Measurements from ENCODE around the gene MESP2.

MESP2 gene, protein sequence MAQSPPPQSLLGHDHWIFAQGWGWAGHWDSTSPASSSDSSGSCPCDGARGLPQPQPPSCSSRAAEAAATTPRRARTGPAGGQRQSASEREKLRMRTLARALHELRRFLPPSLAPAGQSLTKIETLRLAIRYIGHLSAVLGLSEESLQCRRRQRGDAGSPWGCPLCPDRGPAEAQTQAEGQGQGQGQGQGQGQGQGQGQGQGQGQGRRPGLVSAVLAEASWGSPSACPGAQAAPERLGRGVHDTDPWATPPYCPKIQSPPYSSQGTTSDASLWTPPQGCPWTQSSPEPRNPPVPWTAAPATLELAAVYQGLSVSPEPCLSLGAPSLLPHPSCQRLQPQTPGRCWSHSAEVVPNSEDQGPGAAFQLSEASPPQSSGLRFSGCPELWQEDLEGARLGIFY

DNA sequence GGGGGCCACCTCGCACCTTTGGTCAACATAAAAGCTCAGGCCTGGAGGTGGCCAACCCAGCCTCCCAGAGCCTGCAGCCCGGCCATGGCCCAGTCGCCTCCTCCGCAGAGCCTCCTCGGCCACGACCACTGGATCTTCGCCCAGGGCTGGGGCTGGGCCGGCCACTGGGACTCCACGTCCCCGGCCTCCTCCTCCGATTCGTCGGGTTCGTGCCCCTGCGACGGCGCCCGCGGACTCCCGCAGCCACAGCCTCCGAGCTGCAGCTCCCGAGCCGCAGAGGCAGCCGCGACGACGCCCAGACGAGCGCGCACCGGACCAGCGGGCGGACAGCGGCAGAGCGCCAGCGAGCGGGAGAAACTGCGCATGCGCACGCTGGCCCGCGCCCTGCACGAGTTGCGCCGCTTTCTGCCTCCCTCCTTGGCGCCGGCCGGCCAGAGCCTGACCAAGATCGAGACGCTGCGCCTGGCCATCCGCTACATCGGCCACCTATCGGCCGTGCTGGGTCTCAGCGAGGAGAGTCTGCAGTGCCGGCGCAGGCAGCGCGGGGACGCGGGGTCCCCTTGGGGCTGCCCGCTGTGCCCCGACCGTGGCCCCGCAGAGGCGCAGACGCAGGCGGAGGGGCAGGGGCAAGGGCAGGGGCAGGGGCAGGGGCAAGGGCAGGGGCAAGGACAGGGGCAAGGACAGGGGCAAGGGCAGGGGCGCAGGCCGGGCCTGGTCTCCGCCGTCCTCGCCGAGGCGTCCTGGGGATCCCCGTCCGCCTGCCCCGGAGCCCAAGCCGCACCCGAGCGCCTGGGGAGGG lies at the start of gene MESP2:
Gene MESP2 (plus strand): TSS at position 59 of the 799 bp plus-strand sequence. CDS start 26 bp downstream, at position 85.
- peak; percentile 52 for DNase-seq

DNA sequence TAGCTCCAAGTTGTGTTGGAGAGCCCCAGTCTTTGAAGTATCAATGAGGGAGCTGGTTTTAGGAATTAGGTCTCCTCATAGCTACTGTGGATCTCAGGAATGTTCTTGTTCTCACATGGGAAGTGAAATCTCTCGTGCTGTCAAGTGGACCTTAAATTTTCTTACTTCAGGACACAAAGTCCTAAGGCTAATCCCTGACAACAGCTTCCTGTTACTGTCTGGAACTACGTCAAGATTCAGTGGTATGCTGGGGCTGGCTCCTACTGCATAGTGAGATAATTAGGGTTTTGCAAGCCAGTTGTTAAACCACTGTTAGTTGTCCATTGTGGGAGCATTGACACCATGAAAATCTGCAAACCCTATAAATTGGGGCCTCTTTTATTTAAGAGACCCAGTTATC lies 47.9 kb upstream of the MESP2 start:
- DNase-seq, result no peak

DNA sequence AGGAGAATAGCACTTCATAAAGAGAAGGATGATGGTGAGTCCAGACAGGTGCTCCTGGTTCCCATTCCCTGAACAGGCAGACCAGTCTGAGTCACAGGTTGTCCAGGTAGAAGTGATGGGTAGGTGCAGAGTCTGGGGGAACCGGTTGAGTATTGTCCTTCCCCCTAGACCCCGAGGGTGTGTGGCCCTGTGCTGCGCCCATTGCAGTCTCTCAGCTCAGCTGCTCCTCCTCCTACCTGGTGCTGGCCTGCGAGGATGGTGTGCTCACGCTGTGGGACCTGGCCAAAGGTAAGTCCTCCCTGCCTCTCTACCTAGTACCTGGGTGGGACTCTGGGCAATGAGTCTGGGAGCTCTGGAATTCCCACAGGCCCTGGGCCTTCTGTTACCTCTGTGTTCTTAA lies 44.9 kb upstream of the MESP2 start:
- no peak for DNase-seq

DNA sequence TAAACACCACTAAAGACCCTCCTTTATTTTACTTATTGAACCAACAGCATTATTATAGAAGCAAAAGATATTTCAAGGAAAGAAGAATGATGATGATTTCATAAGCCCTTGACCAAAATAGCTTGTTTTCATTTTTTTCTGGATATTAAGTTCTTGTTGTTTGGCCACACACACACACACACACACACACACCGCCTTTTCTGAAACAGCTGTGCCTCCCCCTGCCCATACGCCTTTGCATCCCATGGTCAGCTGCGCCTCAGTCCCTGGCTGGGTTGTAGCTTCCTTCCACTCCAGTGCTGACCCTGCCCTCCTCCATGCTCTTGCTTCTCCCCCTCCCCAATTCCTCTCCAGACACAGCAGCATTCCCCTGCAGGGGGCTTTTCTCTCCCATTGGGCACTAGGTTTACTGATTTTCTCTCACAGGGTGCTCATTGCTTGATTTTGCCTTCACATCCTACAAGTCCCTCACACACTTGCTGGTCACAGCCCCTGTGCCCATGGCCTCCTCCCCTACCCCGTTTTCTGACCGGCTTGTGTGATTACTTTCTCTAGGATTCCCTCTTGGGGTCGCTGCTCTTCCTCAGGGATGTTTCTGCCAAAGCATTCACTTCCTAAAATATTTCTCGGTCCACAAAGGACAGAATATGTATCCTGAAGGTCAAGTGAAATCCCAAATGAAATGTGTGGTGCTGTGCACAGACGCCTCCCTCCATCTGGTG lies 43.5 kb upstream of the MESP2 start:
- no peak for DNase-seq

DNA sequence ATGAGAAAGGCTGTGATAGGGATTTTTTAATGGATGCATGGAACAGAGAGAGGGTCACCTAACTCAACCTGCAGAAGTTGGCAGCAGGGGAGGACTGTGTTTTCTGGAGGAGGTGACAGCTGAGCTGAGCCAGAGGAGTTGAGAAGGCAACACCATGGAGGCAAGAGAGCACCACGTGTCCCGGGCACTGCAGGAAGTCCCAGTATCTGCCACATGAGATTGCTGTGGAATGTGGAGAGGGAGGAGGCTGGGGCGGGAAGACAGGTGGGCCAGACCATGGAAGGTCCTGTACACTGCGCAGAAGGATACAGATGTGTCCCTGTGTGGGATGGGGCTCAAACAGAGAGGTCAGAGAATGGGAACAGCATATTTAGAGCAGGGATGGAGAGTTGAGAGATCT lies 40.4 kb upstream of the MESP2 start:
- DNase-seq, result no peak

DNA sequence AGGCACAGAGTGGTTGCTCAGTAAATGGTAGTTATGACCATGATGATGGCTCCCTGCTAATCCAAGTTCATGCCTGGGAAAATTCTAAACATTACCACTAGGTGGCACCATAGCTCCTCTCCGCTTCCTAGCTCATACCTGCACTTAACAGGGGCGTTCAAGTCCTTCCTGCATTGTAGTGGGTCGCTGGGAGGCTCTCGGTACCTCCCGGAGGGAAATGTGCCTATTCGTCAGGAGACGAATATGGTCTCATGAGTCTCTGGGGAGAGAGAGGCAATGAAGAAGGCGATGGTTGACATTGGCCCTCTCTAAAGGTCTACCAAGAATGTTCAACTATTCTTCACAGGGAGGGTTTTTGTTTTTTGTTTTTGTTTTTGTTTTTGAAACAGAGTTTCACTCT lies 36.0 kb upstream of the MESP2 start:
- DNase-seq, result peak; percentile 69

DNA sequence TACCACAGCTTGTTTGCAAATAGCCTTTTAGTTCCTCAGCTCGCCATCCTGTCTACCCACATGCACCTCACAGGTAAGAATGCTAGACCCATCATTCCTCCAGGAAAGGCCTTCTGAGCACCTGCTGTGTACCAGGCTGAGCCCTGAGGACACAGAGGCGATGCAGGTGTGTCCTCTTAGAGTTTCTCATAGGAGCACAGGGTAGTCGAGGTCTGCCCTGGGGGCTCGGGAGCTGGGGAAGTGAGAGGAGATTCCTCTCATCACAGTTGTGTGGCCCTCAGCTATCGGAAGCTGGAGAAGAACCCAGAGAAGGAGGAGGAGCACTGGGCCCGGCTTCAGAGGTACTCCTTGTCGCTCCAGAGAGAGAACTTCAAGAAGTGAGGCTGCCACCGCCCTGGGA lies 33.1 kb upstream of the MESP2 start:
- no peak for DNase-seq

DNA sequence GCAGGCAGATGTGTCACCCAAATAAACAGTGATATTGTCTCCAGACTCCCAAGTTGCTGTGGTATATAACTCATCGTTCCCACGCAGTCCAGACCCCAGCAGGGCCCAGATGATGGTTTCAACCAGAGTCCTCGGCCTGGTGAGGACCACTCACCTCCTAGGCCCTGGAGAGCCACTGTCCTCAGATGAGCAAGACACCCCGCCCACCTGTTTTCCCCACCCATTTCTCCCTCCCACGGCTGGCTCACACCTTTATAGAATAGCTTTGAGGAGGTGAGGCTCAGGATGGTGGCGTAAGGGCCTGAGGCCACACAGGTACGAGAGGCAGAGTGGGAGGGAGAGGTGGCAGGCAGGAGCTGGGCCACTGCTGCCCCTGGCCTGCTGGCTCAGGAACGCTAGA lies 32.5 kb upstream of the MESP2 start:
- no peak for DNase-seq

DNA sequence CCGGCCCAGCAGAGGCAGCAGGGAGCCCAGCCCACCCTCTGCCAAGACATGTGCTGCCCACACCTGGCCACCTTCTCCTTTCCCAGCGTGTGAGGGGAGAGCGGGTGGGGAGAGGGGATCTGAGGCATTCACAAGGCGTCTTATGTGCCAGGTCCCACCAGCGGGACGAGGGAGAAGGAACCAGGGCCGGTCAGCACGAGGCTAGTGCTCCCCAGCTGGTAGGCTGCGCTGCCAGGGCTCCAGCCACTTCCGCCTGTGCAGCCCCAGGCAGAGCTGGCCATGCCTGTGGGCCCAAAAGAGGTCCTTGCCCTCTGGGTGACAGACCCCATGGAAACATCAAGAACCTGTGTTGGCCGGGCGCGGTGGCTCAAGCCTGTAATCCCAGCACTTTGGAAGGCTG lies 31.0 kb upstream of the MESP2 start:
- no peak for DNase-seq

DNA sequence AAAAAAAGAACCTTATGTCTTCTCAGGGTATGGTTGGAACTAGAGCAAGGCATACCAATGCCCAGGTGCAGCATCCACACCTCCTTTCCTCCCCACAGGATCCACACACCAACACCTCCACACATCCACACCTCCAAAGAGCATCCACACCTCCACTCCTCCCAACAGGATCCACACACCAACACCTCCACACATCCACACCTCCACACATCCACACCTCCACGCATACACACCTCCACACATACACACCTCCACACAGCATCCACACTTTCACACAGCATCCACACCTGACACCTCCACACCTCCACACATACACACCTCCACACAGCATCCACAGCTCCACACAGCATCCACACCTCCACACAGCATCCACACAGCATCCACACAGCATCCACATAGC lies 30.4 kb upstream of the MESP2 start:
- no peak for DNase-seq

DNA sequence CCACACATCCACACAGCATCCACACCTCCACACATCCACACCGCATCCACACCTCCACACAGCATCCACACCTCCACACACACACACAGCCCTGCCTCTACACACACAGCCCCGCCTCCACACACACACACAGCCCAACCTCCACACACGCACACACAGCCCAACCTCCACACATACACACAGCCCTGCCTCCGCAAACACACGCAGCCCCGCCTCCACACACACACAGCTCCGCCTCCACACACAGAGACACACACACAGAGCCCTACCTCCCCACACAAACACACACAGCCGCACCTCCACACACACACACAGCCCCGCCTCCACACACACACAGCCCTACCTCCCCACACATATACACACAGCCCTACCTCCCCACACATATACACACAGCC lies 29.7 kb upstream of the MESP2 start:
- no peak for DNase-seq

DNA sequence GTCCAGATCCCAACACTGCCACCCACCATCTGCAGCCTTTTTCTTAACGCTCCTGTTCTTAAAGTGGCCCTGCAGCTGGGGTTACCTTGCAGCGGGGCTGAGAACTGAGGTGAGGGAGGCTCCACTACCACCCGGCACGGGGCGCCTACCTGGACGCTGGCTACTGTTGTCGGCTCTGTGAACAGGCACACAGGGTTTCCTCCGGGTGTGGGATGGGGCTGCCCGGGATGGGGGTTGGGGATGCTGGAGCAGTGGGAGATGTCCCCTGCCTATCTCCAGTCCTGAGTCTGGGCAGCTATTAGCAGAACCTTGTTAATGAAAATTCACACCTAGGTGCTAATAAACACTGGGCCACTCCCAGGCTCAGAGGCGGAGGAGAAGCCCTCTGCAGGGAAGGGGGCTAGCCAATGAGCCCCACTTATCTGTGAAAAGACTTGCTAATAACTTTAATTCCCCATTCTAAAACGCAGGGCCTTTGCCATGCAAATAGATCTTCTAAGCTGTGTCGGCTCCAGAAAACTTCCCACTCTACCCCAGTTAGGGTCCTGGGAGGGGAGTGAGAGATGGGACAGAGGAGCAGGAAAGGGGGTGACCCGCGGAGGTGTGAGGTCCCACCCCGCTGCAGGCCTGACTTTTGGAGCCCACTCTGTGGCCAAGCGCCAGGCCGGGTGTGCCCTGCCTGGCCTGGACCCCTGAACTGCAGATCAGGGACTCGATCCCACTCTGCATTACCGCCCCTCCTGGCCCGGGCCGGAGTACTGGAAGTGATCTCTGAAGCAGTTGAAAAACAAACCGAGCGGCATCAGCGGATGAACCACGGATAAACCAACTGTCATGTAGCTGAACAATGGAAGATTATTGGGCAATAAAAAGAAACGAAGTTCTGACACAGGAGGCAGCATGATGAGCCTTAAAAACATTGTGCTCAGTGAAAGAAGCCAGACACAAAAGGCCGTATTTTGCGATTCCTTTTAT lies 28.1 kb upstream of the MESP2 start:
- DNase-seq, result no peak

DNA sequence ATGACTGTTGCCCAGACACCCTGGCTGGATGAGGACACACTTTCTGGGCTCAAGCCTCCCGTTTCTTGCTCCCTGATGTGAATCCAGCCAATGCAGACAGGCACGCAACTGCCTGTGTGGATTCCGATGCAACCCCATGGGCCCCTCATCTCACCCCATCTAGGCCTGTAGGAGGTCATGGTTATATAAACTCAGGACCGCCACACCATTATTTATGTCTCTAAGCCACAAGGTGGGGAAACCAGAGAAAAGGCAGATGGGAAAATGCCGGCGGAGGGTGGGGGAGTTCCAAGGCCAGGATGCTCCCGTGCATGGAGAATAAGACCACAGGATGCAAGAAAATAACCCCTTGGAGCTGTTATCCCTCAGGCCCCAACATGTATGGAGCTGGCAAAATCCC lies 27.1 kb upstream of the MESP2 start:
- no peak for DNase-seq

DNA sequence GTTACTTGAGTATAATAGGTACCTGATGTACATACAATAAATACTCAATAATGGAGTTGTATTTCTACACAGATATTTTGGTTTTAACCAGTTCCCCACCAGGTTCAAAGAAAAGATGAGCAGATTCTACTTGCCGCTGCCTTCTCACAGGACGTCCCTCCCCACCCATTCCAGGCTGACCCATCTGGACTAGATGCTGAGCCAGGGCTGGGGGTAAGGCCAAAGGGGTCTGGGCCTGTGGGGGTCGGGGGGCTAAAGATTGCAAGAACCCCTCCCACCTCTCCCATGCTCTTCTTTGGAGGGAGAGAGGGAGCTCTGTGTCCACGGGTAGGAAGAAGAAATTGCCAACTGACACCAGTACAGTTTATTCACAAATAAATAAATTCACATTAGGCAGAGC lies 26.6 kb upstream of the MESP2 start:
- no peak for DNase-seq

DNA sequence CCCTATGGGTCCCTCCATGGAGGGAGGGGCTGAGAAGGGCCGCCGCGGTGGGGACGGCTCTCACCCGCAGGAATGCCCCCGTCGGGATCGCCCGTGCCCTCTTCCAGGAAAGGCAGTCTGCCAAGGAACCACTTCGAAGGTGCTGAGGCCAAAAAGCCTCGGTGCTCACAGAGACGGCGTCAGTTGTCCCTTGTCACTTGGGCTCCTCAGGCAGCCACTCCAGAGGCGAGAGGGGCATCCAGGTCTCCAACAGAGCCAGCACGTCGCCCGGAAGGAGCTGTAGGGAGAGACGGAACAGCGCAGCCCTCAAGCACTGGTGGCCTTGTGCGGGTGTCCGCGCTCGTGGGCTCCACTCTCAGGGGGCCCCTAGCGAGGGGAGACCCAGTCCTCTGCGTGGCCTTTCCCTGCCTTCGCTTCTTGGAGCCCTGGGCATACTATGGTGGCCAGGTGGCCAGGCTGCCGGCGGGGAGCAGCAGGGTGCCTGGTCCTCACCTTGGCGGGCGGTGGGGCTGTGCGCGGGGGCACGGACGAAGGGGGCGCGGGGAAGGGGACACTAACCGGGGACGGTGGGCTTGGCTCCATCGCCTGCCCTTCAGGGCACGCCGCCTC lies 26.1 kb upstream of the MESP2 start:
- no peak for DNase-seq

DNA sequence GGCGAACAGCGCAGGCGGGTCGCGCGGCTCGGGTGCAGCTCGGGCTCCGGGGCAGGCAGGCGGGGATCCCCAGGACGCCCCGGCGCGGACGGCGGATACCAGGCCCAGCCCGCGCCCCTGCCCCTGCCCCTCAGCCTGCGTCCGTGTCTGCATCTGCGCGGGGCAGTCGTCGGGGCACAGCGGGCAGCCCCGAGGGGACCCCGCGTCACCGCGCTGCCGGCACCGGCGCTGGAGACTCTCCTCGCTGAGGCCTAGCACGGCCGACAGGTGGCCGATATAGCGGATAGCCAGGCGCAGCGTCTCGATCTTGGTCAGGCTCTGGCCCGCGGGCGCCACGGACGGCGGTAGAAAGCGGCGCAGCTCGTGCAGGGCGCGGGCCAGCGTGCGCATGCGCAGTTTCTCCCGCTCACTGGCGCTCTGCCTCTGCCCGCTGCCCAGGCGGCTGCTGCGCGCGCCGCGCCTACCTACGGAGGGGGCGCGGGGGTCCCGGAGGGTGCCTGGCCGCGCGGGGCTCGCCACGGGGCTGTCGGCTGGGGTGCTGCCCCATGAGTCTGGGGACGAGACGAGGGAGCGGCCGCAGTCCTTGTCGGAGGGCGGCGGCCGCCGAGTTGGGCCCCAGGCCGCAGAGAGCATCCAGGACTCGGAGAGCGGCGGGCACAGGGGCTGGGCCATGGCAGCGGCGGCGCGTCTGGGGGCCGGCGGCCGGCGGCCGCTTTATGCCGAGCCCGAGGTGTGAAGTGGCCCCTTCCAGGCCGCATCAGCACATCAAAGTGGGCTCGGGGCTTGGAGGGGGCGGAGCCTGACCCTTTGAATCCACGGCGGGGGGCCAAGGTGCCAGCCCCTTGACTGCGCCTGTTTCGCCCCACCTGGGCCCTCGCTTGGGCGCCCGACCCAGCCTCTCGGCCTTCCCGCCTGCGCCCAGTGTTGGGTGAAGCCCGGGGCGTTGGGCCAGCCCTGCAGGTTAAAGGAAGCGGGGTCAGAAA lies 25.3 kb upstream of the MESP2 start, which contains the start of gene MESP1:
Gene MESP1 (minus strand): TSS at position 690 of the 983 bp plus-strand sequence. CDS start 18 bp downstream, at position 672.
- DNase-seq, result peak; percentile 88

DNA sequence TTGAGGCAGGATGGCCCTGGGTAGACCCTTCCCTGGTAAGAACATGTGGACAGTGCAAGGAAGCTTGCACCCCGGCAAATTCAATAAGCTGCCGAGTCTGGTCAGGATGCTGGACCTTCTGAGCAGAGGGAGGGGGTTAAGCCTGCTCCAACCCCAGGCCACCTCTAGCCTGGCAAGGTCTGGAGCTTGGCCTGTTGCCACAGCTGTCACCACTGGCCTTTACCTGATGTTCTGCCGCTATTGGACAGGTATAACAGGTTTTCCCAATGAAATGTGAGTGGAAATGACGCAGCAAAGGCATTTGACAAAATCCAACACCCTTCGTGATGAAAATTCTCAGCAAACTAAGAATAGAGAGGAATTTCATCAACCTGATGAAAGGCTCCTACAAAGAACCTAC lies 24.4 kb upstream of the MESP2 start:
- DNase-seq, result no peak

DNA sequence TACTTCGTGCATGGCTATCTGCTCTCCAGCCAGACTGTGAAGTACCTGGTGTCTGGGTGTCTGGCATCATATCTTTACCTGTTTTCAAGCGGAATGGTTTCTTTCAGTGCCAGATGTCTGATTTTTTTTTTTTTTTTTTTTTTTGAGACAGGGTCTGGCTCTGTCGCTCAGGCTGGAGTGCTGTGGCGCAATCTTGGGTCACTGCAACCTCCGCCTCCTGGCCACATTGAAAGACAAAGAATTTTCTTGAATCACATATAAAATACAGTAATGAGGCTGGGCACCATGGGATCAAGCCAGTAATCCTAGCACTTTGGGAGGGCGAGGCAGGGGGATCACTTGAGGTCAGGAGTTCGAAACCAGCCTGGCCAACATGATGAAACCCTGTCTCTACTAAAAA lies 22.3 kb upstream of the MESP2 start:
- DNase-seq, result no peak

DNA sequence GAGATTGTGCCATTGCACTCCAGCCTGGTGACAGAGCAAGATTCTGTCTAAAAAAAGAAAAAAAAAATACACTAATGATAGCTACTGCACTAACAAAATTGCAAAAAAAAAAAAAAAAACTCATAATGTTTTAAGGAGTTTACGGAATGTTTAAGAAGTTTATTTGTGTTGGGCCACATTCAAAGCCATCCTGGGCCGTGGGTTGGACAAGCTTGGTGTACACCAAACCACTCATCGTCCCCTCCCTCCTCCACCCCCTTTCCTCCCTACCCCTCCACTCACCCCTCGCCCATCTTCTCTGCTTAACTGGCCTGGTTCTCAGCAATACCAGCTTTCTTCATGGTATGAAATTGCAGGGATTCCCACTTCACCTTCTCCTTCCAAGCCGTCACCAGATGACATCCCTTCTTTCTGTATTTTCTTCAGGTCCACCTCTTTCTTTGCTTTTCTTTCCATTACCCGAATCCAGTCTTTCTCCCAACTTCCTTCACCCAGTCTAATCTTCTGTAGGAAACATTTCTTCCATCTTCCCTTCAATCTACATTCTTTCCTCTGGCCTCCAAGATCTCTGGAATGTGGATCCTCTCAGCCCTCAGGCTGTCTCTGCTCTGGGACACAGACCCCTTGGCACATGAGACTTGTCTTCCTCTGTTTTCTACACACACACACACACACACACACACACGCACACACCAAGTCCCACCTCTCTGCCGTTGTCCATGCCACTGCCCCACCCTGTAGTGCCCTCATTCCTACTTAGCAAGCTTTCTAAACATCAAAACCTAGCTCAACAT lies 21.6 kb upstream of the MESP2 start:
- DNase-seq, result no peak

DNA sequence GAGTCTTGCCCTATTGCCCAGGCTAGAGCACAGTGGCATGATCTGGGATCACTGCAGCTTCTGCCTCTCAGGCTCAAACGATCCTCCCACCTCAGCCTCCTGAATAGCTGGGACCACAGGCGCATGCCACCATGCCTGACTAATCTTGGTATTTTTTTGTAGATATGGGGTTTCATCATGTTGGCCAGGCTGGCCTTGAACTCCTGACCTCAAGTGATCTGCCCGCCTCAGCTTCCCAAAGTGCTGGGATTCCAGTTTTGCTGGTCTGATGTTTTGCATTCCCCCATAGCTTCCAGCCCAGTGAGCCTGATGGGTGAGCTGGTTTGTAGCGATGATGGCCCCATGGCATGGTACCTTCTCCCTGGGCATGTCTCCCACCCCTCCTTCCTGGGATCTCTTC lies 20.4 kb upstream of the MESP2 start:
- DNase-seq, result no peak
